Natural killer cell (primary cell): ENCODE data around the gene ODR4. TPM values are rescaled to one million over a fixed set of nuclear protein-coding genes. Genes with fewer than 3 reads are reported as not detected.

ENCODE experiments used
- ATAC-seq, 3 donors: fragments of 150-1000 bp in 2 of 3; fragments of 200-7000 bp in 1 of 3; cut with Tn5 transposase; 1 replicate in 1 of 3; 2 replicates in 2 of 3; pipeline ENCODE4 v1.10.0; 2021; ENCODE audit warnings: mild to moderate bottlenecking in 2 of 3, moderate library complexity in 2 of 3
- DNase-seq, 2 donors: peaks; one replicate each; pipeline versions ENCODE4 v3.0.0 to v3.0.0-alpha.2; 2013 to 2021; ENCODE audit warnings: mixed read lengths in 1 of 2
- H3K27ac ChIP-seq: one replicate; pipeline ENCODE4 v1.5.1; 2013; ENCODE audit warnings: mild to moderate bottlenecking, low read length
- H3K27me3 ChIP-seq: one replicate; pipeline ENCODE4 v1.6.1; 2013; ENCODE audit warnings: low read length; ENCODE audit not compliant: control insufficient read depth, insufficient read depth
- H3K36me3 ChIP-seq: one replicate; pipeline ENCODE4 v1.6.1; 2013; ENCODE audit warnings: low read length; ENCODE audit not compliant: control insufficient read depth, insufficient read depth
- H3K4me1 ChIP-seq: one replicate; pipeline ENCODE4 v1.6.1; 2013; ENCODE audit warnings: low read length; ENCODE audit not compliant: control insufficient read depth, insufficient read depth
- H3K4me3 ChIP-seq: one replicate; pipeline ENCODE4 v1.5.1; 2013; ENCODE audit warnings: low read length
- H3K9me3 ChIP-seq: one replicate; pipeline ENCODE4 v1.6.1; 2013; ENCODE audit warnings: low read length; ENCODE audit not compliant: control insufficient read depth, insufficient read depth
- H3K27ac Mint-ChIP-seq, 2 donors: one replicate each; pipeline ENCODE4 v1.8.0; 2022; ENCODE audit warnings: mild to moderate bottlenecking in 2 of 2, mixed read lengths in 2 of 2, moderate library complexity in 1 of 2
- H3K27me3 Mint-ChIP-seq, 2 donors: one replicate each; pipeline ENCODE4 v1.8.0; 2022; ENCODE audit warnings: low read depth in 2 of 2, mixed read lengths in 2 of 2
- H3K36me3 Mint-ChIP-seq: one replicate; pipeline ENCODE4 v1.8.0; 2022; ENCODE audit warnings: mixed read lengths
- H3K4me1 Mint-ChIP-seq, 2 donors: one replicate each; pipeline ENCODE4 v1.8.0; 2022; ENCODE audit warnings: mixed read lengths in 2 of 2
- H3K4me3 Mint-ChIP-seq: one replicate; pipeline ENCODE4 v1.8.0; 2022; ENCODE audit warnings: mild to moderate bottlenecking, moderate library complexity, mixed read lengths
- H3K9me3 Mint-ChIP-seq, 2 donors: one replicate each; pipeline ENCODE4 v1.8.0; 2022; ENCODE audit warnings: mixed read lengths in 2 of 2
- WGBS: methylation state at CpG from one replicate; pipeline ENCODE4 v1.1.7; 2013; ENCODE audit warnings: missing lambda C conversion rate; ENCODE audit not compliant: insufficient coverage; 5-methylcytosine and 5-hydroxymethylcytosine counted together
- intact Hi-C: fragments of 100-400 bp; cut with micrococcal nuclease; formaldehyde crosslinking; loops from one replicate; pipeline ENCODE4 v1.14.2; 2022
- total RNA-seq, 4 donors: library from RNA; stranded (reverse); fragments of 120-200 nt in 1 of 4; gene quantifications; one replicate each; pipeline versions ENCODE4 v1.2.3 to v1.2.4, GENCODE V29; 2013 to 2022
- TF ChIP-seq, protein P1 (sequence below): fragments of 200-600 bp; IDR thresholded peaks from one replicate; pipeline ENCODE4 v1.8.0; 2022; ENCODE audit warnings: antibody characterized with exemption

ODR4 gene
- total RNA-seq, 3 donors from 2014 or later (not counting 1 experiment from before 2014, with no cell fraction given): 20.3 to 24.4 (median 21.0) TPM

DNA sequence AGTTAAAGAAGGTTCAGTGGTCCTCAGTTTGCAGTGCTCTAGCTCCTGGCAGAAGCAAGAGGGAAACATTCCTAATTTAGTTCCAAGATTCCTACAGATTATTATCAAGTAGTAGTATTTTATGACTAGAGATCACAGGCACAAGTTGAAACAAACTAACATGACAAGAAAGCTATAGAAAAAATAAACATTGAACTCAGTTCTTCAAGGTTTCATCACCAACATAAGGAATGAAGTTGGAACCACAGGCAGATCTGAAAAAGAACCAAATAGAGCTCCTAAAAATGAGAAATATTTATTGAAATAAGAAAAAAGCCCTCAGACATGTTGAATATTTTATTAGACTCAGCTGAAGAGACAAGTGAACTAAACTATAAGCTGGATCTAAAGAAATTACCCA lies 44.7 kb downstream of the ODR4 start:
- no peak for DNase-seq
- Histone ChIP-seq H3K36me3 (peaks cover 20% of the 10 kb centered on the region), H3K27me3 (no peaks in the 10 kb centered on the region), H3K4me3 (no peak overlapping the region), H3K4me1 (no peaks in the 10 kb centered on the region), H3K9me3 (no peaks in the 10 kb centered on the region), H3K27ac (no peak overlapping the region)
- H3K36me3 Mint-ChIP-seq: peaks cover 12% of the 10 kb centered on the region
- ATAC-seq: no peak
- intact Hi-C loops: no loop called here
- TF ChIP-seq, protein P1, sequence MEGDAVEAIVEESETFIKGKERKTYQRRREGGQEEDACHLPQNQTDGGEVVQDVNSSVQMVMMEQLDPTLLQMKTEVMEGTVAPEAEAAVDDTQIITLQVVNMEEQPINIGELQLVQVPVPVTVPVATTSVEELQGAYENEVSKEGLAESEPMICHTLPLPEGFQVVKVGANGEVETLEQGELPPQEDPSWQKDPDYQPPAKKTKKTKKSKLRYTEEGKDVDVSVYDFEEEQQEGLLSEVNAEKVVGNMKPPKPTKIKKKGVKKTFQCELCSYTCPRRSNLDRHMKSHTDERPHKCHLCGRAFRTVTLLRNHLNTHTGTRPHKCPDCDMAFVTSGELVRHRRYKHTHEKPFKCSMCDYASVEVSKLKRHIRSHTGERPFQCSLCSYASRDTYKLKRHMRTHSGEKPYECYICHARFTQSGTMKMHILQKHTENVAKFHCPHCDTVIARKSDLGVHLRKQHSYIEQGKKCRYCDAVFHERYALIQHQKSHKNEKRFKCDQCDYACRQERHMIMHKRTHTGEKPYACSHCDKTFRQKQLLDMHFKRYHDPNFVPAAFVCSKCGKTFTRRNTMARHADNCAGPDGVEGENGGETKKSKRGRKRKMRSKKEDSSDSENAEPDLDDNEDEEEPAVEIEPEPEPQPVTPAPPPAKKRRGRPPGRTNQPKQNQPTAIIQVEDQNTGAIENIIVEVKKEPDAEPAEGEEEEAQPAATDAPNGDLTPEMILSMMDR: no peak
- no peaks in the 10 kb centered on the region for H3K27me3 Mint-ChIP-seq
- no peak overlapping the region for H3K27ac Mint-ChIP-seq
- H3K9me3 Mint-ChIP-seq: no peaks in the 10 kb centered on the region
- H3K4me3 Mint-ChIP-seq: no peak overlapping the region
- H3K4me1 Mint-ChIP-seq: no peaks in the 10 kb centered on the region

DNA sequence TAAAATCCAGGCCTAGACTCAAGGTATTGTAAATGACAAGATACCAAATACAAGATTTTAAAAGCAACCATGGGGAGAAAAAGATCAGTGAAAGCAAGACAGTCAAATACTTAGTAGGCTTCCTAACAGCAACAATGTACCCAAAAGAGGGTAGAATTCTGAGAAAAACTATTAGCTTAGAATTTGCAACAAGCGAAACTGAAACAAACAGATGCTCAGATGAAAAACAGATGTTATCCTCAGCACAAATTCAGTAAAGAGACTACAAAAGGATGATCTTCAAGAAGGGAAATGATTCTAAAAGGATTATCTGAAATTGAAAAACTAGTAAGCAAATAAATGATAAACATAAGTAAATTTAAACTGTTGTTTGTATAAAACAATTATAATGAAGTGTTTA lies 45.3 kb downstream of the ODR4 start:
- Mint-ChIP-seq H3K36me3 (peaks cover 12% of the 10 kb centered on the region), H3K4me1 (no peaks in the 10 kb centered on the region), H3K9me3 (no peaks in the 10 kb centered on the region), H3K27ac (no peak overlapping the region), H3K27me3 (no peaks in the 10 kb centered on the region), H3K4me3 (no peak overlapping the region)
- TF ChIP-seq, protein P1: no peak
- Histone ChIP-seq H3K9me3 (no peaks in the 10 kb centered on the region), H3K4me3 (no peak overlapping the region), H3K36me3 (peaks cover 20% of the 10 kb centered on the region), H3K4me1 (no peaks in the 10 kb centered on the region), H3K27me3 (no peaks in the 10 kb centered on the region), H3K27ac (no peak overlapping the region)
- intact Hi-C loops: no loop called here
- WGBS: 43% methylated on average over 1 of the region's 1 CpG
- ATAC-seq: no peak
- DNase-seq: no peak

DNA sequence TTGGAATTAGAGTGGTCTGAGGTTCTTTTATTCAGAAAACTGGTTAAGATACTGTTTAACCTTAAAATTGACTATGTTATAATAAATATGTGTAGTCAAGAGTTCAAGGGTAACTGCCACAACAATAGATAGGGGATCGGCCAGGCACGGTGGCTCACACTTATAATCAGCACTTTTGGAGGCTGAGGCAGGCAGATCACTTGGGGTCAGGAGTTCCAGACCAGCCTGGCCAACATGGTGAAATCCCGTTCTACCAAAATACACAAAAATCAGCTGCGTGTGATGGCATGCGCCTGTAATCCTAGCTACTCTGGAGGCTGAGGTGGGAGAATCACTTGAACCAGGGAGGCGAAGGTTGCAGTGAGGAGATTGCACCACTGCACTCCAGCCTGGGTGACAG lies 45.8 kb downstream of the ODR4 start:
- Histone ChIP-seq H3K27ac (no peak overlapping the region), H3K9me3 (no peaks in the 10 kb centered on the region), H3K27me3 (no peaks in the 10 kb centered on the region), H3K4me1 (no peaks in the 10 kb centered on the region), H3K36me3 (peaks cover 20% of the 10 kb centered on the region), H3K4me3 (no peak overlapping the region)
- TF ChIP-seq, protein P1: no peak
- 97% methylated on average over 5 of the region's 6 CpGs for WGBS
- no peak overlapping the region for H3K4me3 Mint-ChIP-seq
- no peak for ATAC-seq
- DNase-seq: no peak
- intact Hi-C loops: no loop called here
- H3K9me3 Mint-ChIP-seq: no peaks in the 10 kb centered on the region
- no peak overlapping the region for H3K27ac Mint-ChIP-seq
- no peaks in the 10 kb centered on the region for H3K27me3 Mint-ChIP-seq
- no peaks in the 10 kb centered on the region for H3K4me1 Mint-ChIP-seq
- H3K36me3 Mint-ChIP-seq: peaks cover 12% of the 10 kb centered on the region

DNA sequence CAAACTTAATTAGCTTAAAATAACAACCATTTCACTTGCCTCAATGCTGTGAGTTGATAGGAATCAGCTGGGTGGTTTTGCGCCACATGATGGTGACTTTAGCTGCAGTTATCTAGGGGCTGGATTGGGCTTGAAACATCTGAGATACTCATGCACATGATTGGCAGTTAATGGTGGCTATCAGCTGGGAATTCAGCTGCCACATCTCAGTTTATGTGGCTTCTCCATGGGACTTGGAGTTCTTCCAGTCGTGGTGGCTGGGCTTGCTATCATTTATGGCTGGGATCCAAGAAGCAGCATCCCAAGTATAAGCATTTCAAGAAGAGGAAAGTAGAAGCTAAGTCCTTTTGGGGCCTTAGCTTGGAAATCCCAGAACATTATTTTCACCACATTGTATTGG lies 48.9 kb downstream of the ODR4 start:
- no peaks in the 10 kb centered on the region for H3K27me3 Mint-ChIP-seq
- TF ChIP-seq, protein P1: no peak

More for the DNA sequence above, 48.9 kb downstream of the ODR4 start:
- no peak for DNase-seq
- H3K4me1 ChIP-seq: no peaks in the 10 kb centered on the region
- WGBS: 87% methylated on average over 2 of the region's 2 CpGs
- no peak overlapping the region for H3K27ac Mint-ChIP-seq
- H3K4me1 Mint-ChIP-seq: no peaks in the 10 kb centered on the region
- no peaks in the 10 kb centered on the region for H3K9me3 Mint-ChIP-seq
- no peak for ATAC-seq
- H3K27me3 ChIP-seq: no peaks in the 10 kb centered on the region
- H3K36me3 ChIP-seq: peaks cover 9% of the 10 kb centered on the region
- no peak overlapping the region for H3K4me3 ChIP-seq
- intact Hi-C loops: no loop called here
- no peak overlapping the region for H3K4me3 Mint-ChIP-seq
- peaks cover 5% of the 10 kb centered on the region for H3K36me3 Mint-ChIP-seq
- H3K27ac ChIP-seq: no peak overlapping the region
- no peaks in the 10 kb centered on the region for H3K9me3 ChIP-seq
